Colonic mucosa (tissue), 4 donors: ENCODE measurements around the gene FAM89B. TPM values are rescaled to one million over a fixed set of nuclear protein-coding genes. Genes with fewer than 3 reads are reported as not detected.

ENCODE experiments used
- DNase-seq: peaks from one replicate; pipeline ENCODE4 v3.0.0-alpha.2; 2020
- H3K27ac ChIP-seq: fragments of 200-600 bp; one replicate; pipeline ENCODE4 v1.8.0; 2021
- H3K27me3 ChIP-seq: fragments of 200-600 bp; one replicate; pipeline ENCODE4 v1.8.0; 2021
- H3K36me3 ChIP-seq: fragments of 200-600 bp; one replicate; pipeline ENCODE4 v1.8.0; 2021
- H3K4me1 ChIP-seq: fragments of 200-600 bp; one replicate; pipeline ENCODE4 v1.8.0; 2021; ENCODE audit warnings: mild to moderate bottlenecking
- H3K4me3 ChIP-seq: fragments of 200-600 bp; one replicate; pipeline ENCODE4 v1.8.0; 2021
- H3K9ac ChIP-seq, 2 donors: one replicate each; pipeline ENCODE4 v1.7.0; 2013; ENCODE audit warnings: control low read depth in 2 of 2, low read depth in 2 of 2, low read length in 2 of 2
- H3K9me3 ChIP-seq: fragments of 200-600 bp; one replicate; pipeline ENCODE4 v1.8.0; 2021
- CTCF ChIP-seq: fragments of 200-600 bp; IDR thresholded peaks from one replicate; pipeline ENCODE4 v1.8.0; 2022; ENCODE audit warnings: antibody characterized with exemption, mild to moderate bottlenecking
- intact Hi-C: fragments of 100-400 bp; cut with DNase I; formaldehyde crosslinking; loops from one replicate; pipeline ENCODE4 v1.14.1; 2022
- total RNA-seq, 2 donors: library from RNA; stranded (reverse); fragmentation: NEBNext Ultra II Directional in 1 of 2; extraction: Animal tissue kit (Norgen Biotek cat#: 25700) in 1 of 2; gene quantifications; one replicate each; pipeline ENCODE4 v1.2.1, GENCODE V29; 2021
- donor health status: healthy.
- donor health status: DM: no; HTN: no; CAD: no.
- donor health status: DM: no; HTN: no; CAD: no.

Gene FAM89B
- total RNA-seq, 2 donors from 2014 or later: 27.4 to 32.2 TPM

- intact Hi-C loops: no loop called here
- Histone ChIP-seq H3K4me3 (no peak overlapping the region), H3K27ac (no peak overlapping the region), H3K27me3 (no peaks in the 10 kb centered on the region), H3K9ac (peak overlapping the region in 1 of 2 donors; percentile 34), H3K9me3 (no peaks in the 10 kb centered on the region), H3K4me1 (peaks cover 30% of the 10 kb centered on the region), H3K36me3 (no peaks in the 10 kb centered on the region)
- no peak for TF ChIP-seq CTCF
- DNase-seq: no peak
Measured at GRCh38 chr11:65554057-65554818, 18.1 kb upstream of the FAM89B start.

DNA sequence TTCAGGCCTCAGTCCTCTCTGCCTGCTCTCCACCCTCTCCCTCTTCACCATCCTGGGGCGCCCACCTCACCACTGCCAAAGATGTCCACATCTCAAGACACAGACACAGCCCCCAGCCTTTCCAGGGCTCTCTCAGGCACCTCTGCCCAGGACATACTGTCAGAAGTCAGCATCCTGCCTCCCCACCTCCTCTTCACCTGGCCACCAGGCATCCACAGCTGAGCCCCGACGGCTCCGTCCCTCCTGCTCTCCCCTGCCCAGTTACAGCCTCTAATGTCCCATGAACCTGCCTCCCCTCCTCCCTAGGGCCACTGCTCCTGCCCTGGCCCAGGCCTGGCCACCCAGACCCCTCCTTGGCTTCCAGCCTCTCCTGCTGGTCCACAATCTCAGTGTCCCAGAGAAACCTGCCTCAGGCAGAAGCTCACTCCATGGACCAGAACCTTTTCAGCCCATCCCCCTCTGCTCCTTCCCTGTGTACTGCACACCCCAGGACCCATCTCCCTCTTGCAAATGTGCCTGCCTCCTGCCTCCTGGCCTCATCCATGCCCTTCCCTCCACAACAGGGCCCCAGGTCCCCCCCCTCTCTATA, 17.4 kb upstream of the FAM89B start:
- DNase-seq: no peak
- H3K4me1 ChIP-seq: peaks cover 35% of the 10 kb centered on the region
- no peak overlapping the region for H3K27ac ChIP-seq
- intact Hi-C loops: no loop called here
- H3K9ac ChIP-seq: peak overlapping the region in 1 of 2 donors; percentile 35
- TF ChIP-seq CTCF: no peak
- no peaks in the 10 kb centered on the region for H3K36me3 ChIP-seq
- no peak overlapping the region for H3K4me3 ChIP-seq
- no peaks in the 10 kb centered on the region for H3K27me3 ChIP-seq
- H3K9me3 ChIP-seq: no peaks in the 10 kb centered on the region

DNA sequence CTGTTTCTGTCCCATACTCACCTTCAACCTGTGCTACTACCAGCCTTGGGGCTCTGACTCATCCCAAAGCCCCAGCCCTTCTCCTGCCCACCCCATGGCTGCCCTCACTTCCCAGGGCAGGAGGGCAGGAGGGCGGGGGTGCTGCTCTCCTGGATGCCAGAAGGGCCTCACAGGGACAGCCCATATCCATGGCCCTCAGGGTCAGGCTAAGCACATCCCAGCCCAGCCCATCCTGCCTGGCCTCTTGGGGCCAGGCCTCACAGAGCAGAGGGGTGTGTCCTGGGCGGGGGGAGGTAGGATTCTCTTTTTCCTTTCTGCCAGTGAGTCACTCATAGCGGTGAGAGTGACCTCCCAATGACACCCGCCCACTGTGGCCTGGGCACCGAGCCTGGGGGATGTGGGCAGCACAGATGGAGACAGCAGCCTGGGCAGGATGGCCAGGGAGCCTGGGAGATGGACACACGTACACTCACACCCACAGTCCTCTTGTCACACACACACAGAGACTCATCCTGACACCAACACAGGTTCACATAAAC, 16.6 kb upstream of the FAM89B start:
- intact Hi-C loops: no loop called here
- Histone ChIP-seq H3K36me3 (no peaks in the 10 kb centered on the region), H3K27me3 (no peaks in the 10 kb centered on the region), H3K27ac (no peak overlapping the region), H3K9me3 (no peaks in the 10 kb centered on the region), H3K4me3 (no peak overlapping the region), H3K4me1 (peaks cover 40% of the 10 kb centered on the region), H3K9ac (peak overlapping the region in 1 of 2 donors; percentile 33)
- TF ChIP-seq CTCF: no peak
- peak; percentile 46 for DNase-seq

DNA sequence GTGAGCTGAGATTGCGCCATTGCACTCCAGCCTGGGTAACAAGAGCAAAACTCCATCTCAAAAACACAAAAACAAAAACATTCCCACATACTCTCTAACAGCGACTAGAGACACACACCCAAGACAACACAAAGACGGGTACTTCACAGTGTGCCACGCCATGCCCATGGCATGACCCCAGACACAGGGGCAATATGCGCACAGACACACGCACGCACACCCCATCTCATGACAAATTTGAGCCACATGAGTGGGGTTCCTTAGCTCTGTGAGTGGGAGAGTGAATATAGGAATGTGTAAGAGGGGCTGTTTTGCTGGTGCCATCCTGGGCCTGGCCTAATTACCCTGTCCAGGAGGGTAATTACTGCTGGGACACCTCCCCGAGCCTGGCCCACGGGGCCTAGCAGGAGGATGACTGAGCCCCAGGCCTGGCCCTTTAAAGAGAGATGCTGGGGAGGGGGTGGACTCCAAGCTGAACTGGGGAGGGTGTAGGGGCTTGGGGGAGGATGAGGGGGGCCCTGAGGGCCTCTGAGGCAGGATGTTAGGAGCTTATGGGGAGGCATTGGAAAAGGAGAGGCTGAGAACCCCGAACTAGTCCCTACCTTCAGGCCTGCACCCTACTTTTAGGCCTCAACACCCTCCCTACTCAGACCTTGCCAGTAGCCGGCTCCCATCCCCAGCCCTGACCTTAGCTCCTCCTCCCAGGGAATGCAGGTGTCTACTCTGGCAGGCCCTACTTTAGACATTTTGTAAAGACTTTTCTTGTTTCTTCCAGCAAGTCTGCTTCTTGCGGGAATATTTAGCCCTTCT, 15.7 kb upstream of the FAM89B start:
- H3K4me3 ChIP-seq: peak overlapping the region; percentile 48
- intact Hi-C loops: no loop called here

More for the DNA sequence above, 15.7 kb upstream of the FAM89B start:
- Histone ChIP-seq H3K27me3 (no peaks in the 10 kb centered on the region), H3K4me1 (peaks cover 40% of the 10 kb centered on the region), H3K9me3 (no peaks in the 10 kb centered on the region), H3K9ac (peak overlapping the region; percentile 68 to 83), H3K27ac (peak overlapping the region; percentile 60), H3K36me3 (no peaks in the 10 kb centered on the region)
- no peak for TF ChIP-seq CTCF
- DNase-seq: no peak
